SK-N-MC (cell line): ENCODE results near the gene DUSP7.

Experiments
- EZH2 ChIP-seq: fragments of 200-600 bp; sonication (generic); IDR thresholded peaks from one replicate; pipeline ENCODE4 v1.6.1; 2017; ENCODE audit warnings: antibody characterized with exemption
- POLR2AphosphoS5 ChIP-seq: IDR thresholded peaks from 2 replicates; pipeline ENCODE4 v1.6.1; 2012; ENCODE audit warnings: mild to moderate bottlenecking, low read depth, low read length, borderline replicate concordance

GRCh38 chr3:52046186-52046901 lies 10.0 kb downstream of the DUSP7 start:
- no peak; the same call in 1 of the 2 replicates for TF ChIP-seq POLR2AphosphoS5
- no peak for TF ChIP-seq EZH2
